GM12873 (cell line): Measurements from ENCODE around the gene USP9X.

Source experiments
- CTCF ChIP-seq: IDR thresholded peaks from 2 replicates; pipeline ENCODE4 v1.5.1; 2012; ENCODE audit warnings: low read depth, mild to moderate bottlenecking, moderate library complexity, low read length, control low read depth; ENCODE audit not compliant: insufficient read depth; ENCODE audit errors: missing control alignments

USP9X gene

GRCh38 chrX:41198410-41198809, 113.2 kb downstream of the USP9X start:
- TF ChIP-seq CTCF: no peak

GRCh38 chrX:41200785-41201184, 115.5 kb downstream of the USP9X start:
- no peak for TF ChIP-seq CTCF

GRCh38 chrX:41209853-41210252, 124.6 kb downstream of the USP9X start:
- no peak for TF ChIP-seq CTCF

- no peak for TF ChIP-seq CTCF
Measured at GRCh38 chrX:41224605-41225004, 139.4 kb downstream of the USP9X start.

- TF ChIP-seq CTCF: no peak
Measured at GRCh38 chrX:41233988-41234387, 148.7 kb downstream of the USP9X start.

GRCh38 chrX:41234962-41235361, 149.7 kb downstream of the USP9X start:
- TF ChIP-seq CTCF: no peak

GRCh38 chrX:41236629-41237028, 151.4 kb downstream of the USP9X start:
- TF ChIP-seq CTCF: no peak
